Measurements from ENCODE around the gene TBKBP1. TPM values are rescaled to one million over a fixed set of nuclear protein-coding genes. Genes with fewer than 3 reads are reported as not detected.

TBKBP1 gene
- total and polyA plus RNA-seq, 2 donors = 1.8 to 9.5 TPM

GRCh38 chr17:47685556-47686275 lies 8.2 kb upstream of the TBKBP1 start:
- 98% methylated on average over 4 of the region's 4 CpGs for WGBS
- Histone ChIP-seq H3K4me3 (ENCODE audit: low read length in 2 of 2) (no peak overlapping the region), H3K27me3 (ENCODE audit: control insufficient read depth in 2 of 2, insufficient read depth in 1 of 2, low read length in 1 of 2) (no peaks in the 10 kb centered on the region), H3K4me1 (ENCODE audit: control insufficient read depth in 2 of 2, insufficient read depth in 2 of 2, low read length in 2 of 2) (no peaks in the 10 kb centered on the region), H3K27ac (ENCODE audit: low read depth in 1 of 2, low read length in 1 of 2) (no peak overlapping the region), H3K9me3 (ENCODE audit: control insufficient read depth in 2 of 2, insufficient read depth in 1 of 2, low read length in 1 of 2) (no peaks in the 10 kb centered on the region), H3K36me3 (ENCODE audit: control insufficient read depth in 2 of 2, insufficient read depth in 2 of 2, low read length in 1 of 2) (peaks cover 27 to 57% of the 10 kb centered on the region in 2 donors)
- DNase-seq (ENCODE audit: low read depth in 6 of 9, low spot score in 9 of 9) = no peak

- Histone ChIP-seq H3K27ac (ENCODE audit: low read depth in 1 of 2, low read length in 1 of 2) (no peak overlapping the region), H3K36me3 (ENCODE audit: control insufficient read depth in 2 of 2, insufficient read depth in 2 of 2, low read length in 1 of 2) (peaks cover 25 to 54% of the 10 kb centered on the region in 2 donors), H3K9me3 (ENCODE audit: control insufficient read depth in 2 of 2, insufficient read depth in 1 of 2, low read length in 1 of 2) (no peaks in the 10 kb centered on the region), H3K27me3 (ENCODE audit: control insufficient read depth in 2 of 2, insufficient read depth in 1 of 2, low read length in 1 of 2) (no peaks in the 10 kb centered on the region), H3K4me3 (ENCODE audit: low read length in 2 of 2) (no peak overlapping the region), H3K4me1 (ENCODE audit: control insufficient read depth in 2 of 2, insufficient read depth in 2 of 2, low read length in 2 of 2) (no peaks in the 10 kb centered on the region)
- 98% methylated on average over 1 of the region's 1 CpG for WGBS
- DNase-seq (ENCODE audit: low read depth in 6 of 9, low spot score in 9 of 9) = no peak
These were observed 7.7 kb upstream of the TBKBP1 start for GRCh38 chr17:47686276-47686635.

GRCh38 chr17:47686664-47687327 lies 7.2 kb upstream of the TBKBP1 start:
- Histone ChIP-seq H3K27me3 (ENCODE audit: control insufficient read depth in 2 of 2, insufficient read depth in 1 of 2, low read length in 1 of 2) (no peaks in the 10 kb centered on the region), H3K4me3 (ENCODE audit: low read length in 2 of 2) (no peak overlapping the region), H3K9me3 (ENCODE audit: control insufficient read depth in 2 of 2, insufficient read depth in 1 of 2, low read length in 1 of 2) (no peaks in the 10 kb centered on the region), H3K27ac (ENCODE audit: low read depth in 1 of 2, low read length in 1 of 2) (no peak overlapping the region), H3K36me3 (ENCODE audit: control insufficient read depth in 2 of 2, insufficient read depth in 2 of 2, low read length in 1 of 2) (peaks cover 22 to 48% of the 10 kb centered on the region in 2 donors), H3K4me1 (ENCODE audit: control insufficient read depth in 2 of 2, insufficient read depth in 2 of 2, low read length in 2 of 2) (no peaks in the 10 kb centered on the region)
- 97% methylated on average over 7 of the region's 7 CpGs for WGBS
- no peak for DNase-seq (ENCODE audit: low read depth in 6 of 9, low spot score in 9 of 9)

- H3K27me3 ChIP-seq (ENCODE audit: control insufficient read depth in 2 of 2, insufficient read depth in 1 of 2, low read length in 1 of 2) = peaks cover 0 to 4% of the 10 kb centered on the region in 2 donors
- H3K4me1 ChIP-seq (ENCODE audit: control insufficient read depth in 2 of 2, insufficient read depth in 2 of 2, low read length in 2 of 2) = peaks cover 0 to 1% of the 10 kb centered on the region in 2 donors
- H3K27ac ChIP-seq (ENCODE audit: low read depth in 1 of 2, low read length in 1 of 2) = no peak overlapping the region
- peaks cover 17 to 43% of the 10 kb centered on the region in 2 donors for H3K36me3 ChIP-seq (ENCODE audit: control insufficient read depth in 2 of 2, insufficient read depth in 2 of 2, low read length in 1 of 2)
- no peak overlapping the region for H3K4me3 ChIP-seq (ENCODE audit: low read length in 2 of 2)
- no peak for DNase-seq (ENCODE audit: low read depth in 6 of 9, low spot score in 9 of 9)
- no peaks in the 10 kb centered on the region for H3K9me3 ChIP-seq (ENCODE audit: control insufficient read depth in 2 of 2, insufficient read depth in 1 of 2, low read length in 1 of 2)
These were observed 6.7 kb upstream of the TBKBP1 start for GRCh38 chr17:47687328-47687690.

GRCh38 chr17:47687748-47688147 lies 6.2 kb upstream of the TBKBP1 start:
- H3K36me3 ChIP-seq (ENCODE audit: control insufficient read depth in 2 of 2, insufficient read depth in 2 of 2, low read length in 1 of 2) = peaks cover 12 to 39% of the 10 kb centered on the region in 2 donors
- no peak overlapping the region for H3K4me3 ChIP-seq (ENCODE audit: low read length in 2 of 2)
- H3K9me3 ChIP-seq (ENCODE audit: control insufficient read depth in 2 of 2, insufficient read depth in 1 of 2, low read length in 1 of 2) = no peaks in the 10 kb centered on the region
- no peak for DNase-seq (ENCODE audit: low read depth in 6 of 9, low spot score in 9 of 9)
- H3K4me1 ChIP-seq (ENCODE audit: control insufficient read depth in 2 of 2, insufficient read depth in 2 of 2, low read length in 2 of 2) = peaks cover 2 to 6% of the 10 kb centered on the region in 2 donors
- peaks cover 0 to 8% of the 10 kb centered on the region in 2 donors for H3K27me3 ChIP-seq (ENCODE audit: control insufficient read depth in 2 of 2, insufficient read depth in 1 of 2, low read length in 1 of 2)
- no peak overlapping the region for H3K27ac ChIP-seq (ENCODE audit: low read depth in 1 of 2, low read length in 1 of 2)
- WGBS = 99% methylated on average over 1 of the region's 1 CpG

GRCh38 chr17:47690121-47690520 lies 3.8 kb upstream of the TBKBP1 start:
- H3K4me3 ChIP-seq (ENCODE audit: low read length in 2 of 2) = no peak overlapping the region
- peaks cover 4 to 18% of the 10 kb centered on the region in 2 donors for H3K36me3 ChIP-seq (ENCODE audit: control insufficient read depth in 2 of 2, insufficient read depth in 2 of 2, low read length in 1 of 2)
- no peak for DNase-seq (ENCODE audit: low read depth in 6 of 9, low spot score in 9 of 9)
- H3K27me3 ChIP-seq (ENCODE audit: control insufficient read depth in 2 of 2, insufficient read depth in 1 of 2, low read length in 1 of 2) = peaks cover 12 to 28% of the 10 kb centered on the region in 2 donors
- H3K4me1 ChIP-seq (ENCODE audit: control insufficient read depth in 2 of 2, insufficient read depth in 2 of 2, low read length in 2 of 2) = peaks cover 14 to 19% of the 10 kb centered on the region in 2 donors
- no peaks in the 10 kb centered on the region for H3K9me3 ChIP-seq (ENCODE audit: control insufficient read depth in 2 of 2, insufficient read depth in 1 of 2, low read length in 1 of 2)
- no peak overlapping the region for H3K27ac ChIP-seq (ENCODE audit: low read depth in 1 of 2, low read length in 1 of 2)
- WGBS = 92% methylated on average over 3 of the region's 3 CpGs

GRCh38 chr17:47692137-47692894 lies 1.6 kb upstream of the TBKBP1 start:
- Histone ChIP-seq H3K27ac (ENCODE audit: low read depth in 1 of 2, low read length in 1 of 2) (no peak overlapping the region), H3K27me3 (ENCODE audit: control insufficient read depth in 2 of 2, insufficient read depth in 1 of 2, low read length in 1 of 2) (peaks cover 21 to 45% of the 10 kb centered on the region in 2 donors), H3K4me1 (ENCODE audit: control insufficient read depth in 2 of 2, insufficient read depth in 2 of 2, low read length in 2 of 2) (peaks cover 15 to 26% of the 10 kb centered on the region in 2 donors), H3K4me3 (ENCODE audit: low read length in 2 of 2) (no peak overlapping the region), H3K36me3 (ENCODE audit: control insufficient read depth in 2 of 2, insufficient read depth in 2 of 2, low read length in 1 of 2) (peaks cover 0 to 4% of the 10 kb centered on the region in 2 donors), H3K9me3 (ENCODE audit: control insufficient read depth in 2 of 2, insufficient read depth in 1 of 2, low read length in 1 of 2) (peaks cover 0 to 6% of the 10 kb centered on the region in 2 donors)
- no peak for DNase-seq (ENCODE audit: low read depth in 6 of 9, low spot score in 9 of 9)
- 55% methylated on average over 2 of the region's 2 CpGs for WGBS

GRCh38 chr17:47692895-47693730 lies 848 bp upstream of the TBKBP1 start:
- WGBS = 31% methylated on average over 10 of the region's 10 CpGs
- Histone ChIP-seq H3K27me3 (ENCODE audit: control insufficient read depth in 2 of 2, insufficient read depth in 1 of 2, low read length in 1 of 2) (peaks cover 21 to 46% of the 10 kb centered on the region in 2 donors), H3K4me1 (ENCODE audit: control insufficient read depth in 2 of 2, insufficient read depth in 2 of 2, low read length in 2 of 2) (peaks cover 15 to 26% of the 10 kb centered on the region in 2 donors), H3K9me3 (ENCODE audit: control insufficient read depth in 2 of 2, insufficient read depth in 1 of 2, low read length in 1 of 2) (peaks cover 0 to 6% of the 10 kb centered on the region in 2 donors), H3K27ac (ENCODE audit: low read depth in 1 of 2, low read length in 1 of 2) (peak overlapping the region in 1 of 2 donors; percentile 60), H3K4me3 (ENCODE audit: low read length in 2 of 2) (peak overlapping the region in 1 of 2 donors; percentile 72), H3K36me3 (ENCODE audit: control insufficient read depth in 2 of 2, insufficient read depth in 2 of 2, low read length in 1 of 2) (peaks cover 0 to 4% of the 10 kb centered on the region in 2 donors)
- peak in 1 of 9 donors; percentile 21 for DNase-seq (ENCODE audit: low read depth in 6 of 9, low spot score in 9 of 9)

Measured in thymus (tissue), 11 donors.